GM13977 (cell line): ENCODE measurements around the gene CSMD2.

Experiments used
- DNase-seq: peaks from one replicate; pipeline ENCODE4 v3.0.0; 2012; ENCODE audit warnings: low spot score
- in situ Hi-C: fragments of 300-500 bp; cut with MboI; formaldehyde crosslinking; loops from one replicate; pipeline ENCODE4 v1.12.0; 2022; ENCODE audit warnings: low sequenced_read_pairs, low pct_unique_long_range_greater_than_20kb, mixed read lengths, inconsistent platforms; ENCODE audit not compliant: unreplicated experiment
- TF ChIP-seq, protein P1 (sequence below): IDR thresholded peaks from 2 replicates; pipeline ENCODE4 v1.5.1; 2012; ENCODE audit warnings: mild to moderate bottlenecking, control low read depth; ENCODE audit not compliant: insufficient read depth; ENCODE audit errors: extremely low read depth, missing control alignments

The CSMD2 gene

DNA sequence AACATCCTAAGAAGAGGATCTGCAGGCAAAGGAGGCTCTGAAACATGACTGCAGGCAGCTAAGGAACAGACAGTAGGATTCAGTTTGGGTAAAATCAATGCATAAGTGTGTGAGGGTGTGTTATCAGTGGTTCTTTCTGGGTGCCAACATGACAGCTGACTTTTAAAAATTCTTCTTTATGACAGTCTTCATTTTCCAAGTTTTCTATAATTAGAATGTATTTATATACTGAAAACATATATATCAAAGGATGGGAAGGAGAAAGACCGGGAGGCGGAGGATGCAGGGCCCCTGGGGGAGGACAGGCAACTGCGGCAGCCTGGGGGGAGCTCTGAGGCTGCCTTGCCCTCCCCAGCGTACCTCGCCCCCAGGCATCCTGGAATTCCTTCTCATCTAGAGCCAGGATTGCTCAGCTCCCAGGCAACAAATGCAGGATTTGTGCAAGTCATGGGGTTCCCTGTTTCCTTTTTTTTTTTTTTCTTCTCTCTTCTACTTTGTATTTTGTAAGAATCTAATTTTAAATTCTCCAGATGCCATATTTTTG is 104.8 kb downstream of the CSMD2 start:
- TF ChIP-seq, protein P1, sequence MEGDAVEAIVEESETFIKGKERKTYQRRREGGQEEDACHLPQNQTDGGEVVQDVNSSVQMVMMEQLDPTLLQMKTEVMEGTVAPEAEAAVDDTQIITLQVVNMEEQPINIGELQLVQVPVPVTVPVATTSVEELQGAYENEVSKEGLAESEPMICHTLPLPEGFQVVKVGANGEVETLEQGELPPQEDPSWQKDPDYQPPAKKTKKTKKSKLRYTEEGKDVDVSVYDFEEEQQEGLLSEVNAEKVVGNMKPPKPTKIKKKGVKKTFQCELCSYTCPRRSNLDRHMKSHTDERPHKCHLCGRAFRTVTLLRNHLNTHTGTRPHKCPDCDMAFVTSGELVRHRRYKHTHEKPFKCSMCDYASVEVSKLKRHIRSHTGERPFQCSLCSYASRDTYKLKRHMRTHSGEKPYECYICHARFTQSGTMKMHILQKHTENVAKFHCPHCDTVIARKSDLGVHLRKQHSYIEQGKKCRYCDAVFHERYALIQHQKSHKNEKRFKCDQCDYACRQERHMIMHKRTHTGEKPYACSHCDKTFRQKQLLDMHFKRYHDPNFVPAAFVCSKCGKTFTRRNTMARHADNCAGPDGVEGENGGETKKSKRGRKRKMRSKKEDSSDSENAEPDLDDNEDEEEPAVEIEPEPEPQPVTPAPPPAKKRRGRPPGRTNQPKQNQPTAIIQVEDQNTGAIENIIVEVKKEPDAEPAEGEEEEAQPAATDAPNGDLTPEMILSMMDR, result no peak
- DNase-seq, result no peak
- in situ Hi-C loops, result no loop called here

DNA sequence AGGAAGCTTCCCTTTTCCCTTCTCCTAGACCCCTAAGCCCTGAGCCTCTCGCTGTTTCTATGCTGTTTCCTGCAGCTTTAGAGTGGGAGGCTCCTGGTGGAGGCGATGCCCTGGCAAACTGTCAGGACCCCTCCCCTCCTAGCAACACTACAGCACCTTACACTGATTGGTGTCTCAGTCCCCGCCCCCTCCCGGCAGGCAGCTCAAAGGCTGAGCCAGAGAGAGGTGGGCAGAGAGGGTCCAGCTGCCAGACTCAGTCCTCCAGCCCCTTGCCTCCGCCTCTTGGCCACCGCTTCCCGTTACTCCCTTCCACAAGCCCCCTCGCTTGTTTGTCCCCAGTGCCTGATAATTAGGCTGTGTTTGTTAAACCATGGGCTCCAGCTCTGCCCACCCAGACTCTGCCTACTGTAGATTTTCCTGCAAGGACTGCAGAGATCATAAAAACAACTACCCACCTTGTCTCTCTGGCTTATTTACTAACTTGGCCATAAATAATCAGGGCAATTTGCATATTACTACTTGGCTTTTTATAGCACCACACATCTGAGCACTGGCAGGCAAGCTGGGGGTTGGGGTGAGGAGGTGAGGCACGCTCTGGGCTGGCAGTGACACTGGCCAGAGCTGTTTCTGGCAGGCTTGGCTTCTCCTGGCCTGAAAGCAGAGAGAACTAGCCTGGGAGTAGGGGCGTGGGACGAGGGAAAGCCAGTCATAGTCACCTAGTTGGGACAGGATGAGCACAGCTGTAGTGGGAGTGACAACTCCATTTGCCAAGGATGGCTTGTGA is 107.5 kb downstream of the CSMD2 start:
- TF ChIP-seq, protein P1, result no peak
- DNase-seq, result no peak
- in situ Hi-C loops, result no loop called here

DNA sequence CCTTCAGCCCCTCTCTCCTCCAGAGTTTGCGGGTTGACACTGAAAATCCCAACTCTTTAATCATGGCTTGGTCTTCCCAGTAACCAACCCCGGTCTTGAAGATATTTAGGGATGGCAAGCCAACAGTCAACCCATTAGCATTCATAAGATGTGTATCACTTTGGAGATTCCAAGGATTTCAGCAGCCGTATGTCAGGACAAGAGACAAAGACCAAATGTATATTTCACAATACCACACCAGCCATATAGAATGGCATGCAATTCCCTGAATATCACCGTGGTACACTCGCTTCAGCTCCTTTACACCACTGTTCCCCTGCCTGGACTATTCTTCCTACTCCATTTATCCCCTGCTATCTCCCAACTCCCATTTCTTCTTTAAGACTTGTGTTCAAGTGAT is 109.2 kb downstream of the CSMD2 start:
- DNase-seq, result no peak
- in situ Hi-C loops, result no loop called here
- TF ChIP-seq, protein P1, result no peak

DNA sequence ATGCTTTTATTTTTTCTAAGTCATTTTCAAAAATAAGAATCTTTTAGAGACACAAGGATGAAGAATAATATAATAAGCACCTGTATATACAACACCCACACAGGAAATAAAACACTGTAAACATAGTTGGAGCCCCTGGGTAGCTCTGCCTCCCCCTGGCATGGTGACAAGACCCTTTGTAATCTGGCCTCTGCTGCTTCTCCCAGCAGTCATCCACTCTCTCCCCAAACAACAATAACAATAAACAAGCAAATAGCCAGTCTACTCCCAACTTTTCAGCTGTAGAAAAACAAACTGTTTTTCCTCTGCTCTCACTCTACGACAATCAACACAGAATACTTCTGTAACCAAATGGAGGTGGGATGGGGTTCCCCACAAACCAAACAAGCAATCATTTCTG is 110.1 kb downstream of the CSMD2 start:
- DNase-seq, result no peak
- TF ChIP-seq, protein P1, result no peak
- in situ Hi-C loops, result no loop called here

DNA sequence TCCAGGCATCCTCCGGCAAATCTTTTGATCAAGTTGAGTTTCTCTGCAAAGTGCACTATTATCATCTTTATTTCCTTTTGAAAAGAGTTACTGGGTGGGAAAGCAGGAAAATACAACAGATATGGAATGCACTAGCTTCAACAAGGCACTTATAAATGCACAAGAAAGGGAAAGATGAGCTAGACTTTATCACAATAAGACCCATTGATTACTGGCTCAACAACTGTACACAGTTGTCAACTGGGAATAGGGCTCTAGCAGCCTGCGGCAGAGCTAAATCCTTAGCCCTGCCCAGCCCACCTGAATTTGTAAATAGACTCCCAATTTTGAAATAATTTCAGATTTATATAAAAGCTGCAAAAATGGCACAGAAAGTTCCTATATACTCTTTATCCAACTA is 111.4 kb downstream of the CSMD2 start:
- TF ChIP-seq, protein P1, result no peak
- DNase-seq, result no peak
- in situ Hi-C loops, result no loop called here

DNA sequence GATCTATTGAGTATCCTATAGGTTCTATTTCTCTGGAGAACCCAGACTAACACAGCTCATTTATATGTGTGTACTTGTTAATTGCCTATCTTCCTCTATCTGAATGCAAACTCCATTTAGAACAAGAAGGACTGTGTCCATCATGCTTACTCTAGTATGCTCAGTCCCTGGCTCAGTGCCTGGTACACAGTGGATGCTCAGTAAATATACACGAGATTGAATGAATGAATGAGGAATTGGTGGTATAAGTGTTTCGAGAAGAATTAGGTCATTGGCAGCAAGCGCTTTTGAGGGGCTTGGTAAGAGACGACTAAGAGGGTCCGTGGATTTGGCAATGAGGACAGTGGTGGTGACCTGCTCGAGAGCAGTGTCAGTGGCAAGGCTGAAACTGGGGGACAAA is 112.5 kb downstream of the CSMD2 start:
- in situ Hi-C loops, result no loop called here
- DNase-seq, result no peak
- TF ChIP-seq, protein P1, result no peak
